HK-2 (cell line): ENCODE results near the gene SH3GL2.

ENCODE experiments used
- DNase-seq: peaks from one replicate; pipeline ENCODE4 v3.0.0-alpha.2; 2018; ENCODE audit not compliant: unreplicated experiment

The SH3GL2 gene

GRCh38 chr9:17810728-17811571 lies 232.1 kb downstream of the SH3GL2 start:
- peak; percentile 18 for DNase-seq

GRCh38 chr9:17813798-17814197 lies 234.9 kb downstream of the SH3GL2 start:
- DNase-seq = no peak

DNA sequence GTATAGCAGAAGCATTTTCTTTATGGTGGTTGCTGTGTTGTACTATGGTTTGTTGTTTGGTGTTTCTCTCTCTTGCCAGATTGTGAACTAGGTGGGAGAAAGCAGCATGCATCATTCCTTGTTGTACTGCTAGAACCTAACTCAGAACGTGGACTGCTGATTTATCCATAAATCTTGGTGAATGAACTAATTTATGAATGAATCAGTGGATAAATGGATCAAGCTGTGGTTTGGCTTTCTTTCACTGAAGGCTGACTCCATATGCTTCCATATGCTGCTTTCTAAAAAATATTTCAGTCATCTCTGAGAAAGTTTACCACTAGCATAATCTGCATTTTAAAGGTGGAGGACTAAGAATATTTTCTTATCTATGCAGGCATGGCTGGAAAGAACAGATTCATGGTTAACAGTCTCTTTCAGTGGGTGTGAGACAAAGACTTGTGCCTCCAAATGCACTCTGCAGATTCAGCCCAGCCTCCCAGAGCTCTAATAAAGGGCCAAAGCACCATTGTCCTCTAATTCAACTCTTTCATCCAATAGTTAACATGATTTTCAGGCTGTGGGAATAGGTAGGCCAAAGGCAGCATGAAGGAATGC lies 237.7 kb downstream of the SH3GL2 start:
- no peak for DNase-seq

DNA sequence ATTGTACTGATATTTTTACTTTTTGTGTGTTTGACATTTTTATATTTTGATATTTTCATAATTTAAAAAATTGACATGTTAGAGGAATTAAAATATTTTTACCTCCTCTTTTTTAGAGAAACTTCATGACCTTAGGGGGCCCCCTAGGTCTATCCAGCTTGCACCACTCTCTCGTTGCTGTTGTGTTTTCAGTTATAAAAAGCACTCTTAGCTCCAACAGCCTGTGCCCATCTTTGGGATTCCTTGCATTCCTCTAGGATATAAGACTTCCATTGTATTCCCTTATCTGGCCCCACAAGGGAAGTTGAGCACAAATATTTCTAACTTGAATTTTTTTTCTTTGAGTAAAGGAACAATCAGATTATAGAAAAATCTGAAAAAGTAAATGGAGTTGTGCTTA lies 245.3 kb downstream of the SH3GL2 start:
- DNase-seq = no peak

DNA sequence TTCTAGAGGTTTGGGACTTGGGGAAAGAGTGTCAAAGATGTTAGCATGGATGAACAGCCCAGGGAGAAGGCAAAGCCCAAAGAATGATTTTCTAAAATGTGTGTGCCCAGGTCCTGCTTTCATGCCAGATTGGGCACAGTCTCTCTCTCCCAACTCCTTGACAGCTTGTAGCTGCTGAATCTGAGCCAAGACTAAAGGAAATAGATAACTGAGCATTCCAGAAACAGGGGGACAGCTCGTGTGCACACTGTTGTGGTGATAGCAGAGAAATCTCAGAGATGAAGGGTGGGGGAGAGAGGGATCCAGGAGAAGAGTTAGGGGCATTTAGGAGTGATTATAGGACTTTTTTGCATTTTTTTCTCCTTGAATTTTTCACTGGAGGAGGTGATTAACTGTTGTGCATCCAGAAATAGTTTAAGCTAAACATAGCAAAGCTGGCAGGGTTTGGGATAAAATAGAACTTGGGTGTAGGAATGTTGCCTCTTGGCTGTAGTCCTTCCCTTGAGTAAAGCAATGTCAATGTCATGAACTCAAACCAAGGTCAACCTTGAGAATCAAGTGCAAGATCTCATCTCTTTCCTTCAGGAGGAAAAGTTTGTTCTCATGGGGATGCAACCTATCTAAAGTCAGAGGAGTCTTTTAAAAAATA lies 245.9 kb downstream of the SH3GL2 start:
- DNase-seq = no peak

GRCh38 chr9:17825265-17825659 lies 246.4 kb downstream of the SH3GL2 start:
- DNase-seq = no peak

DNA sequence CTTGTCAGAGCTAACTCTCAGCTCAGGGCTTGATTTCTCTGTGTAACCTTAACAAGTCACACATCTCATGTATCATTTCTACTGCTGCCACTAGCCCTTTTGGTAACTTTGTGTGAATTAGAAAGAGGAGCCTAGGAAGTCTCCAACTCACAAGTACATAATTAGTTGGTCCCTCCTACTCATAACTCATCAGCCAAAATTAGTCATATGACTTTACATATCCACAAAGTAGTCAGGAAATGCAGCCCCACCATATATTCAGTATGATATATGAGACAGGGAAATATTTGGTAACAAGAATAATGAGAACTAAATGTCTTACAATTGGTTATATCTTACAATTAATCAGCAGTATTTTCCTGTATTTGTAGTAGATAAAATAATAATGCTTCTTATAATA lies 250.2 kb downstream of the SH3GL2 start:
- no peak for DNase-seq

DNA sequence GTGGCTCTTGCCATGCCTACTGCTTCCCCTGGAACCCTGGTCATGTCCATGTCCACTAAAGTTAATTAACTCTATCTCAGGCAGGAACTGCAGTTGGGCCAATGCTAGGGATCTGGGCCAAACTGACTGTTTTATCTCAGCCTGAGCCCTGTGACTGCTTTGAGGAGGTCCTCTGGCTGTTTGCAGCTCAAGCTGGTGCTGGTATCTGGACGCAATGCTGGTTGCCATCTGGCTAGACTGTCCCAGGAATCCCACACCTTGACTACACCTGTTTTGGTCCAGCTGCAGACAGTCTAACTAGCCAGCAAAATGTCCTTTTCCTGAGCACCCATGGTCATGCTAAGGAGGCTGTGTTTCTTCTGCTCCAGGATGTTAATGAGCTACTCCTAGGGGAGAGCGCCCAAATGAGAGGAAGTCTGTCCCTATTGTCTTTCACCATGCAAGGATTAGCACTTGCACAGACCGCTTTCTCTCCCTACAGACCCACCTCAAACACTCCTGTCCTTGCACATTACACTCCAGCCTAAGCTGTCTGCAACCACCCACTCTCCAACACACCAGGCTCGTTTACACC lies 251.0 kb downstream of the SH3GL2 start:
- DNase-seq = no peak

- no peak for DNase-seq
Observed at GRCh38 chr9:17832812-17833211, 253.9 kb downstream of the SH3GL2 start.

DNA sequence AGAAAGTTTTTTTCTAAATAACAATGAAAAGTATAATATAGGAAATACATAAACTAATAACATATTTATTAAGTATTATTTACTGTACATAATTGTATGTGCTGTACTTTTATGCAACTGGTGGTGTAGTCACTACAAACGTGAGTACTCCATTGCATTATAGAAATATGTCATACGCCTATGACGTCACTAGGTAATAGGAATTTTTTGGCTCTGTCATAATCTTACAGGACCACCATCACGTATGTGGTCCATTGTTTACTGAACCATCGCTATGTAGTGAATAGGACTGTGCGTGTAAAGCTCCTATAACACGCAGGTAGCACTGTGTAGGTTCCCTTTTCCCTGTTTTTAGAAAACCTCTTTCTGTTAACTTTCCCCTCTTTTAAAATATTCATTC lies 255.0 kb downstream of the SH3GL2 start:
- DNase-seq = no peak

- no peak for DNase-seq
Observed at GRCh38 chr9:17837965-17838364, 259.1 kb downstream of the SH3GL2 start.

- no peak for DNase-seq
Observed at GRCh38 chr9:17839776-17840175, 260.9 kb downstream of the SH3GL2 start.

DNA sequence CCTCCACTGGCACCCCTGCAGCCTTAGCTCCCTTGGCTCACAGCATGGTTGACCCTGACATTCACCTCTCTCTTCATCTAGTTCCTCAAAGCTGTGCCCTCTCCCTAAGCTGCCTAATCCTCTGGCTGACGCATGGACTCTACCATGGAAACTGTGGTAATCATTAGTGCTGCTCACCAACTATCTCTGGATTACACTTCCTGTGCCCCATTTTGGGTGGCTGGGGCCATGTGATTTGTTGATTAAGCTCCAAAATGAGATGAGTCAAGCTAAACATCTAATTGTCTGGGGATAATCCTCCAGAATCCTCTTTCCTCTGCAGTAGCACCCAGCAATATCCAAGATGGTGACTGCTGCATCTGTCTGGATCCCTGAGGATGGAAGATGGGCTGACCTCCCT lies 264.4 kb downstream of the SH3GL2 start:
- no peak for DNase-seq
